Measurements from ENCODE around the gene NAA60.
"Not testable (repeated sequence)": the region's sequence is repeated elsewhere in the genome, so short reads cannot be mapped to it uniquely, and the experiment has no call there.

Gene NAA60

GRCh38 chr16:3465301-3465700, 21.8 kb downstream of the NAA60 start:
- no peak for DNase-seq

- DNase-seq, result no peak
These were observed 22.6 kb downstream of the NAA60 start for GRCh38 chr16:3465911-3466584.

- no peak for DNase-seq
These were observed 23.7 kb downstream of the NAA60 start for GRCh38 chr16:3467182-3467581.

GRCh38 chr16:3467921-3468320, 24.4 kb downstream of the NAA60 start:
- no peak for DNase-seq

GRCh38 chr16:3468501-3468900, 25.0 kb downstream of the NAA60 start:
- DNase-seq, result no peak

- DNase-seq, result no peak
These were observed 26.3 kb downstream of the NAA60 start for GRCh38 chr16:3469736-3470135.

- no peak for DNase-seq
These were observed 27.2 kb downstream of the NAA60 start for GRCh38 chr16:3470723-3471122.

GRCh38 chr16:3471518-3472176, 28.2 kb downstream of the NAA60 start:
- DNase-seq, result no peak

GRCh38 chr16:3472878-3473595, 29.6 kb downstream of the NAA60 start:
- no peak for DNase-seq

GRCh38 chr16:3473596-3473943, 30.1 kb downstream of the NAA60 start:
- DNase-seq, result not testable (repeated sequence)

- DNase-seq, result no peak
These were observed 30.8 kb downstream of the NAA60 start for GRCh38 chr16:3474136-3474779.

- not testable (repeated sequence) for DNase-seq
These were observed 31.4 kb downstream of the NAA60 start for GRCh38 chr16:3474870-3475269.

GRCh38 chr16:3475604-3476375, 32.3 kb downstream of the NAA60 start:
- DNase-seq, result no peak

GRCh38 chr16:3476409-3476808, 32.9 kb downstream of the NAA60 start:
- DNase-seq, result no peak

GRCh38 chr16:3478242-3478925, 34.9 kb downstream of the NAA60 start:
- no peak for DNase-seq

GRCh38 chr16:3479654-3480216, 36.3 kb downstream of the NAA60 start:
- DNase-seq, result no peak

- DNase-seq, result no peak
These were observed 37.6 kb downstream of the NAA60 start for GRCh38 chr16:3480901-3481695.

GRCh38 chr16:3481696-3482658, 38.5 kb downstream of the NAA60 start:
- DNase-seq, result no peak

GRCh38 chr16:3482659-3483241, 39.3 kb downstream of the NAA60 start:
- DNase-seq, result no peak
